ENCODE measurements around the gene ALB.

The ALB gene

DNA sequence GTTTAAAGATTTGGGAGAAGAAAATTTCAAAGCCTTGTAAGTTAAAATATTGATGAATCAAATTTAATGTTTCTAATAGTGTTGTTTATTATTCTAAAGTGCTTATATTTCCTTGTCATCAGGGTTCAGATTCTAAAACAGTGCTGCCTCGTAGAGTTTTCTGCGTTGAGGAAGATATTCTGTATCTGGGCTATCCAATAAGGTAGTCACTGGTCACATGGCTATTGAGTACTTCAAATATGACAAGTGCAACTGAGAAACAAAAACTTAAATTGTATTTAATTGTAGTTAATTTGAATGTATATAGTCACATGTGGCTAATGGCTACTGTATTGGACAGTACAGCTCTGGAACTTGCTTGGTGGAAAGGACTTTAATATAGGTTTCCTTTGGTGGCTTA lies 1.1 kb downstream of the ALB start:
- no peaks in the 10 kb centered on the region for H3K9me2 ChIP-seq (replicated peaks; ENCODE audit: insufficient read depth, low read length)
- H3K4me2 ChIP-seq (ENCODE audit: low read depth, low read length, poor library complexity, severe bottlenecking) = no peak overlapping the region
- no peaks in the 10 kb centered on the region for H3F3A ChIP-seq (ENCODE audit: insufficient read depth)
- H3K9me3 ChIP-seq (ENCODE audit: insufficient read depth, low read length) = no peaks in the 10 kb centered on the region
- no peaks in the 10 kb centered on the region for H4K20me1 ChIP-seq (ENCODE audit: low read depth, low read length)
- no peak overlapping the region for H3K4me3 ChIP-seq (ENCODE audit: insufficient read depth, low read length, poor library complexity, severe bottlenecking)
- H3K27me3 ChIP-seq (ENCODE audit: low read length) = no peaks in the 10 kb centered on the region
- no peak overlapping the region for H2AFZ ChIP-seq (ENCODE audit: low read depth, low read length, severe bottlenecking)
- H3K9ac ChIP-seq (ENCODE audit: low read length) = no peak overlapping the region
- no peaks in the 10 kb centered on the region for H3K36me3 ChIP-seq (ENCODE audit: low read length)
- TF ChIP-seq, protein P1, sequence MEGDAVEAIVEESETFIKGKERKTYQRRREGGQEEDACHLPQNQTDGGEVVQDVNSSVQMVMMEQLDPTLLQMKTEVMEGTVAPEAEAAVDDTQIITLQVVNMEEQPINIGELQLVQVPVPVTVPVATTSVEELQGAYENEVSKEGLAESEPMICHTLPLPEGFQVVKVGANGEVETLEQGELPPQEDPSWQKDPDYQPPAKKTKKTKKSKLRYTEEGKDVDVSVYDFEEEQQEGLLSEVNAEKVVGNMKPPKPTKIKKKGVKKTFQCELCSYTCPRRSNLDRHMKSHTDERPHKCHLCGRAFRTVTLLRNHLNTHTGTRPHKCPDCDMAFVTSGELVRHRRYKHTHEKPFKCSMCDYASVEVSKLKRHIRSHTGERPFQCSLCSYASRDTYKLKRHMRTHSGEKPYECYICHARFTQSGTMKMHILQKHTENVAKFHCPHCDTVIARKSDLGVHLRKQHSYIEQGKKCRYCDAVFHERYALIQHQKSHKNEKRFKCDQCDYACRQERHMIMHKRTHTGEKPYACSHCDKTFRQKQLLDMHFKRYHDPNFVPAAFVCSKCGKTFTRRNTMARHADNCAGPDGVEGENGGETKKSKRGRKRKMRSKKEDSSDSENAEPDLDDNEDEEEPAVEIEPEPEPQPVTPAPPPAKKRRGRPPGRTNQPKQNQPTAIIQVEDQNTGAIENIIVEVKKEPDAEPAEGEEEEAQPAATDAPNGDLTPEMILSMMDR (IDR thresholded peaks at IDR 0.05; ENCODE audit: insufficient read depth, low read length, poor library complexity, severe bottlenecking) = no peak
- TF ChIP-seq EZH2phosphoT487 (conservative IDR thresholded peaks at IDR 0.05; ENCODE audit: low read length) = no peak
- no peaks in the 10 kb centered on the region for H3K79me2 ChIP-seq (ENCODE audit: insufficient read depth, low read length)
- no peak overlapping the region for H3K27ac ChIP-seq (ENCODE audit: low read depth, low read length)

DNA sequence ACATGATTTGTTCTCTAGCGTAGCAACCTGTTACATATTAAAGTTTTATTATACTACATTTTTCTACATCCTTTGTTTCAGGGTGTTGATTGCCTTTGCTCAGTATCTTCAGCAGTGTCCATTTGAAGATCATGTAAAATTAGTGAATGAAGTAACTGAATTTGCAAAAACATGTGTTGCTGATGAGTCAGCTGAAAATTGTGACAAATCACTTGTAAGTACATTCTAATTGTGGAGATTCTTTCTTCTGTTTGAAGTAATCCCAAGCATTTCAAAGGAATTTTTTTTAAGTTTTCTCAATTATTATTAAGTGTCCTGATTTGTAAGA lies 2.4 kb downstream of the ALB start:
- Histone ChIP-seq H3K4me3 (ENCODE audit: insufficient read depth, low read length, poor library complexity, severe bottlenecking) (no peak overlapping the region), H3K27me3 (ENCODE audit: low read length) (no peaks in the 10 kb centered on the region), H3K9ac (ENCODE audit: low read length) (no peak overlapping the region), H4K20me1 (ENCODE audit: low read depth, low read length) (no peaks in the 10 kb centered on the region), H3K79me2 (ENCODE audit: insufficient read depth, low read length) (no peaks in the 10 kb centered on the region), H3K4me2 (ENCODE audit: low read depth, low read length, poor library complexity, severe bottlenecking) (no peak overlapping the region), H3F3A (ENCODE audit: insufficient read depth) (no peaks in the 10 kb centered on the region), H3K36me3 (ENCODE audit: low read length) (no peaks in the 10 kb centered on the region), H3K9me2 (replicated peaks; ENCODE audit: insufficient read depth, low read length) (no peaks in the 10 kb centered on the region), H2AFZ (ENCODE audit: low read depth, low read length, severe bottlenecking) (no peak overlapping the region), H3K9me3 (ENCODE audit: insufficient read depth, low read length) (no peaks in the 10 kb centered on the region), H3K27ac (ENCODE audit: low read depth, low read length) (no peak overlapping the region)
- TF ChIP-seq, protein P1 (IDR thresholded peaks at IDR 0.05; ENCODE audit: insufficient read depth, low read length, poor library complexity, severe bottlenecking) = no peak
- TF ChIP-seq EZH2phosphoT487 (conservative IDR thresholded peaks at IDR 0.05; ENCODE audit: low read length) = no peak

DNA sequence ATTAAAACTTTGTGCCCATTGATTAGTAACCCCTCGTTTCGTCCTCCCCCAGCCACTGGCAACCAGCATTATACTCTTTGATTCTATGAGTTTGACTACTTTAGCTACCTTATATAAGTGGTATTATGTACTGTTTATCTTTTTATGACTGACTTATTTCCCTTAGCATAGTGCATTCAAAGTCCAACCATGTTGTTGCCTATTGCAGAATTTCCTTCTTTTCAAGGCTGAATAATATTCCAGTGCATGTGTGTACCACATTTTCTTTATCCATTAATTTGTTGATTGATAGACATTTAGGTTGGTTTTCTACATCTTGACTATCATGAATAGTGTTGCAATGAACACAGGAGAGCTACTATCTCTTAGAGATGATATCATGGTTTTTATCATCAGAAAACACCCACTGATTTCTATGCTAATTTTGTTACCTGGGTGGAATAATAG lies 3.2 kb downstream of the ALB start:
- Histone ChIP-seq H3K79me2 (ENCODE audit: insufficient read depth, low read length) (no peaks in the 10 kb centered on the region), H4K20me1 (ENCODE audit: low read depth, low read length) (no peaks in the 10 kb centered on the region), H3K4me2 (ENCODE audit: low read depth, low read length, poor library complexity, severe bottlenecking) (no peak overlapping the region), H3K4me3 (ENCODE audit: insufficient read depth, low read length, poor library complexity, severe bottlenecking) (no peak overlapping the region), H3K9ac (ENCODE audit: low read length) (no peak overlapping the region), H3K9me3 (ENCODE audit: insufficient read depth, low read length) (no peaks in the 10 kb centered on the region), H3F3A (ENCODE audit: insufficient read depth) (no peaks in the 10 kb centered on the region), H3K9me2 (replicated peaks; ENCODE audit: insufficient read depth, low read length) (no peaks in the 10 kb centered on the region), H3K27me3 (ENCODE audit: low read length) (no peaks in the 10 kb centered on the region), H3K36me3 (ENCODE audit: low read length) (no peaks in the 10 kb centered on the region), H2AFZ (ENCODE audit: low read depth, low read length, severe bottlenecking) (no peak overlapping the region), H3K27ac (ENCODE audit: low read depth, low read length) (no peak overlapping the region)
- TF ChIP-seq, protein P1 (IDR thresholded peaks at IDR 0.05; ENCODE audit: insufficient read depth, low read length, poor library complexity, severe bottlenecking) = no peak
- no peak for TF ChIP-seq EZH2phosphoT487 (conservative IDR thresholded peaks at IDR 0.05; ENCODE audit: low read length)
